Stimulated activated CD8-positive, alpha-beta memory T cell treated with anti-CD3 and anti-CD28 coated beads, Interleukin-4, amount 100 ng/mL, for 24 hours (primary cell): ENCODE data around the gene LRPAP1.

ENCODE experiments used
- DNase-seq: peaks from one replicate; pipeline ENCODE4 v3.0.0-alpha.2; 2020; ENCODE audit warnings: low read depth

The LRPAP1 gene

GRCh38 chr4:3532751-3533422, 665 bp upstream of the LRPAP1 start:
- no peak for DNase-seq

GRCh38 chr4:3531318-3531878, 824 bp downstream of the LRPAP1 start:
- no peak for DNase-seq

GRCh38 chr4:3530663-3531254, 1.5 kb downstream of the LRPAP1 start:
- no peak for DNase-seq

GRCh38 chr4:3530051-3530450, 2.2 kb downstream of the LRPAP1 start:
- DNase-seq: no peak

- DNase-seq: no peak
Observed at GRCh38 chr4:3529363-3529762, 2.9 kb downstream of the LRPAP1 start.

GRCh38 chr4:3527914-3528876, 4.0 kb downstream of the LRPAP1 start:
- no peak for DNase-seq

- DNase-seq: no peak
Observed at GRCh38 chr4:3527101-3527913, 4.9 kb downstream of the LRPAP1 start.

- DNase-seq: no peak
Observed at GRCh38 chr4:3526456-3526855, 5.8 kb downstream of the LRPAP1 start.

GRCh38 chr4:3525532-3526430, 6.4 kb downstream of the LRPAP1 start:
- no peak for DNase-seq

GRCh38 chr4:3524920-3525319, 7.3 kb downstream of the LRPAP1 start:
- no peak for DNase-seq

GRCh38 chr4:3524349-3524748, 7.9 kb downstream of the LRPAP1 start:
- no peak for DNase-seq

- no peak for DNase-seq
Observed at GRCh38 chr4:3523628-3524221, 8.5 kb downstream of the LRPAP1 start.

- no peak for DNase-seq
Observed at GRCh38 chr4:3523146-3523627, 9.0 kb downstream of the LRPAP1 start.

- no peak for DNase-seq
Observed at GRCh38 chr4:3522651-3523050, 9.6 kb downstream of the LRPAP1 start.

- no peak for DNase-seq
Observed at GRCh38 chr4:3522326-3522640, 9.9 kb downstream of the LRPAP1 start.

GRCh38 chr4:3521621-3522325, 10.4 kb downstream of the LRPAP1 start:
- DNase-seq: no peak

GRCh38 chr4:3520796-3521600, 11.2 kb downstream of the LRPAP1 start:
- no peak for DNase-seq

- DNase-seq: no peak
Observed at GRCh38 chr4:3520276-3520675, 11.9 kb downstream of the LRPAP1 start.
